ENCODE results near the gene BAG2.
A peak's percentile ranks its signal among the peaks of the same experiment; 100 is the strongest.

The BAG2 gene

GRCh38 chr6:57172136-57173055 is at the start of gene BAG2:
Gene BAG2 (plus strand): TSS chr6:57172326. CDS start chr6:57172698, 372 bp downstream.
- FAIRE-seq = no peak

- no peak for FAIRE-seq
These were observed 49.0 kb upstream of the BAG2 start for GRCh38 chr6:57123111-57123510.

- no peak for FAIRE-seq
These were observed 44.4 kb upstream of the BAG2 start for GRCh38 chr6:57127763-57128162.

DNA sequence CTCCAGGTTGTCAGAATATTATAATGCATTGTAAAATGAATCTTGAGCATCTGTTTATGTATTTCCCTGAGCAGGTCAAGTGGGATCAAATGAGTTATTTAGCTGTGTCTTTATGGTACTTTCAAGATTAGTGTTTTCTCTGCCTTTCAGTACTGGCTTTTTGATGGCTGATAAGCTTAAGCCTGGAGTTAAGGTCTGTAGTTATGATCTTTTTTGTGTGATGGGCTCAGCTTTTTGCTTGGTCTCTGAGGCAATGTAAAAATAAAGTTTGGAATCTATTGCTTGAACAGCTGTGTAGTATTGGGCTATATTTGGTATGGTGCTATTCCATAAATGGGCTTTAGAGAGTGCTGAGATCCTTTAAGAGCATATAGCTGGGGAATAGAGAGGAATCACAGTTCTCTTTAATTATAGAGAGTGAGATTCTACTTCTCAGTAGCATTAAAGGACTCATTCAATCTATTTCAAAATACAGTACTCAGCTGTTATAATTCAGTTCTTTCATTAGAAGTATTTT is 41.4 kb upstream of the BAG2 start:
- FAIRE-seq = no peak

DNA sequence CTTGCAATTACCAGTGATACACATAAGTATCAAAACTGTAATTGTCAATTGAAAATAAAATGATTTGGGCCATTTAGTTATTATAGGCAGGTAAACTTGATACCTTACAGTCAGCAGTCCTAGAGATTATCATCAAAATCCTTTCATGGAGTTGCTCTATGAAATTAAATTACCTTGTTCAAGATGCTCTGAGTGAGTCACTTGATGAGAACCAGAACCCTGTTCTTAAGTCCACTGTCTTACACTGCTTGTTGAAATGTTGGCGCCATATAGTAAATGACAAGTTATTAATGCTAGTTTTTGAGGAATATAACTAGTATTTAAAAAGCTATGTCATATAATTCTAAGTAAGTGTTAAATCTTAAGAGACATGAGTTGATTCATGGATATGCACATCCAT is 37.2 kb upstream of the BAG2 start:
- FAIRE-seq = no peak

DNA sequence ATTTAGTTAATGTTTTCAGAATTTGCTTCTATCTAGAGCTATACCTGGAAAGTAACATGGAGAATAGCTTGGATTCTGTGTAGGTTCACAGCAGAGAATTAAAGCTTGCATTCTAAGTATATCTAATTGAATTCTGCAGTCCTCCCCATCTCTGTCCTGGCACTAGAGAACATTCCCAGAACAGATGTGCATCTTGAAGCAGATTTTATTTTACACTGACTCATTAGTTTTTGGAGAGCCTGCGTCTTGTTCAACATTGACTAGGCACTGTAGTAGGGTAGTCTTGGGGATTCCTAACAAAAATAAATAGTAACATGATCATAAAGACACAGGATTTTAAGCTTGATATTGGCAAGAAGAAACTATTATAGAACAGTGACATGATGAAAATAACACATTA is 36.2 kb upstream of the BAG2 start:
- FAIRE-seq = no peak

GRCh38 chr6:57137350-57137749 is 34.8 kb upstream of the BAG2 start:
- FAIRE-seq = no peak

- no peak for FAIRE-seq
These were observed 34.1 kb upstream of the BAG2 start for GRCh38 chr6:57138026-57138425.

GRCh38 chr6:57141451-57142177 is 30.5 kb upstream of the BAG2 start:
- no peak for FAIRE-seq

GRCh38 chr6:57142178-57142525 is 30.0 kb upstream of the BAG2 start:
- no peak for FAIRE-seq

DNA sequence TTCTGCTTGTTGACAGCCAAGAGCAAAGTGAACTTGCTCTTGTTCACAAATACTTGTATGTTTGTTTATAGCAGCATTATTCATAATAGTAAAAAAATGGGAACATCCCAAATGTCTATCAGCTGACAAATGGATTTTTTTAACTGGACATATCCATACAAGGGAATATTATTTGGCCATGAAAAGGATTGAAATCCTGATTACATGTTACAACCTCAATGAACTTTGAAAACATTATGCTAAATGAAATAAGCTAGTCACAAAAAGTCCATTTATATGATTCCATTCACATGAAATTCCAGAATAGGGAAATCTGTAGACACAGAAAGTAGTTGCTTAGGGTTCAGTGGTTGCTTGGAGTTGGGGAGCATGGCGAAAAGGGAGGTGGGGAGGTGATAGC is 28.4 kb upstream of the BAG2 start:
- FAIRE-seq = no peak

- FAIRE-seq = no peak
These were observed 24.7 kb upstream of the BAG2 start for GRCh38 chr6:57147401-57147800.

DNA sequence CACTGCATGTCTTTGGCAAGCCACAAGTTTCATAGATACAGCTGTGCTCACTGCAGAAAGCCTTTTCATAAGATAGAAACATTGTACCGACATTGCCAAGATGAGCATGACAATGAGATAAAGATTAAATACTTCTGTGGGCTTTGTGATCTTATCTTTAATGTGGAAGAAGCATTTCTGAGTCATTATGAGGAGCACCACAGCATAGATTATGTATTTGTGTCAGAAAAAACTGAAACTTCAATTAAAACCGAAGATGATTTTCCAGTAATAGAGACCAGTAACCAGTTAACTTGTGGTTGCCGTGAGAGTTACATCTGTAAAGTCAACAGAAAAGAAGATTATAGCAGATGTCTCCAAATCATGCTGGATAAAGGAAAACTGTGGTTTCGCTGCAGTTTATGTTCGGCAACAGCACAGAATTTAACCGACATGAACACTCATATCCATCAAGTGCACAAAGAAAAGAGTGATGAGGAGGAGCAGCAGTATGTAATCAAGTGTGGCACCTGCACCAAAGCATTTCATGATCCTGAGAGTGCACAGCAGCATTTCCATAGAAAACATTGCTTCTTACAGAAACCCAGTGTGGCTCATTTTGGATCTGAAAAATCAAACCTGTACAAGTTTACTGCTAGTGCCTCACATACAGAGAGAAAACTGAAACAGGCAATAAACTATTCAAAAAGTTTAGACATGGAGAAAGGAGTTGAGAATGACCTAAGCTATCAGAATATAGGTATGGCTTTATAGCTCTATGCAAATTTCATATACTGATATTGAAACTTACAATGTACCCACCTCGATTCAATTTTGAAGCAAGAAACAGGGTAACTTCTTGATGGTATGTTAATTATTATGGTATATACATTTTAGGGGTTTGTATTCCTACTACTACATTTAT is 23.9 kb upstream of the BAG2 start:
- FAIRE-seq = no peak

DNA sequence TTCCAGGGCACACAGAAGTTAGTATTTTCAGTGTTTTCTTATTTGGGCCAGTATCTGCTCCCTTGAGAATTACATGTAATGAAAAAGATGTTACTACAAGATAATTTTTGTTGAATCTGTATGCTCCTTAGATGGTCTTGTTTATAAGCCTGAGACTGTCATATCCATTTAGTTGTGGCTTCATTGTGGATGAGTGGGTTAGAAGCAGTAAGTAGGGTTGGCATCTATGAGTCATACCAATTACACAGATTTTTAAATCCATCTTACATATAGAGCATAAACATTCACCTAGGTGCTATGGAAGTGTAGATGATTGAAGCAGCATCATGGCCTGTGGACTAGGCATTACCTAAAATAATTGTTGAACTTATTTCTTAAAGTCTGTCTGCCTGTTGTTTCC is 13.5 kb upstream of the BAG2 start:
- FAIRE-seq = no peak

DNA sequence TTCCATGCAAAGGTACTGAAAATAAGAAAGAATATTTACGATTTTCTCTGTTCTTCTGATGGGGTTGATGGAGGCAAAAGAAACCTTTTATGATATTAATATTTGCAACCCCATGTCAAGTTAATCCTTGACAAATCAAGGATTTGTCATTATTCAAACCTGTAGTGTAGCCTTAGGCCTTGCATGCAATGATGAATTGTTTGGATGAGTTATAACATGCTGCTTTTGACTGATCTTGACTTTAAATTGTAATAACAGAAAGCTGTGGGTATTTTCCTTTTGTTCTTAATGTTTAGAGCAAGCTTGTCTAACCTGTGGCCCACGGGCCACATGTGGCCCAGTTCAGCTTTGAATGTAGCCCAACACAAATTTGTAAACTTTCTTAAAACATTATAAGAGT is 13.0 kb upstream of the BAG2 start:
- peak; percentile 61 for FAIRE-seq

GRCh38 chr6:57162028-57162427 is 10.1 kb upstream of the BAG2 start:
- FAIRE-seq = no peak

- no peak for FAIRE-seq
These were observed 9.6 kb upstream of the BAG2 start for GRCh38 chr6:57162516-57162915.

- FAIRE-seq = no peak
These were observed 8.2 kb upstream of the BAG2 start for GRCh38 chr6:57163956-57164355.

GRCh38 chr6:57165080-57165479 is 7.0 kb upstream of the BAG2 start:
- no peak for FAIRE-seq

DNA sequence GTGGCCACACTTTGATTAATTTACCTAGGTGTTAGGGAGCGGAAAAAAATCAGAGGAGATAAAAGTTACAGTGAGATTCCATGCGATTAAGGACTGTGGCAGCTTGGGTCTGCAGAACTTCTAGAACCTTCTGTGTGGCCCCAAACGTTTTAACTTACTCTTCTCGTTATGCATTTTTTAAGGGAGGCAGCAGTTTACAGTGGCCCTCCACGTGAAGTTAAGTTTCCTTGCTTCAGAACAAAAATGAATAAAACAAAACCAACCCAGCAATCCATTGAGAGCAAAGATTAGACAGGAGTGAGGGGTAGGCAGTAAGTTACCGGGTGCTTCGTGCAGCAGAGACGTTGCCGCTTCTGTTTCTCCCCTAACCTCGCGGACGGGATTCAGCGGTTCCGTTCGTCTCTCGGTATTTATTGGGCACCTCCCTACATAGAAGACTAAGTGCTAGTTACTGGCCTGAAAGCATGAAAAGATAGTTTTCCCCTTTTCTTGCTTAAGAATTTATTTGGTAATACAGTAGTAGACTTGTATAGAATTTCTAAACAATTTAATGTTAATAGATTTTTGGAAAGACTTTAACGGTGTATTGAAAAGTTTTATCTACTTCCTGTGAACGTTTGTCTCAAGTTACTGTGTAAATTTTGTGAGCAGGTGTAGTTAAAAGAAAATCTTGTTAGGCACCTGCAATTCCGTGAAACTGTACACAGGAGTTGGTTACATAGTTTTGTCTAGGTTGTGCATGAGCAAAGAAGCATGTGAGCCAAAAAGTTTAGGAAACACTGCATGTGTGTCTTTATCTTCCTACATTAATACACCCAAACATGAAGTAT is 1.1 kb downstream of the BAG2 start:
- no peak for FAIRE-seq

DNA sequence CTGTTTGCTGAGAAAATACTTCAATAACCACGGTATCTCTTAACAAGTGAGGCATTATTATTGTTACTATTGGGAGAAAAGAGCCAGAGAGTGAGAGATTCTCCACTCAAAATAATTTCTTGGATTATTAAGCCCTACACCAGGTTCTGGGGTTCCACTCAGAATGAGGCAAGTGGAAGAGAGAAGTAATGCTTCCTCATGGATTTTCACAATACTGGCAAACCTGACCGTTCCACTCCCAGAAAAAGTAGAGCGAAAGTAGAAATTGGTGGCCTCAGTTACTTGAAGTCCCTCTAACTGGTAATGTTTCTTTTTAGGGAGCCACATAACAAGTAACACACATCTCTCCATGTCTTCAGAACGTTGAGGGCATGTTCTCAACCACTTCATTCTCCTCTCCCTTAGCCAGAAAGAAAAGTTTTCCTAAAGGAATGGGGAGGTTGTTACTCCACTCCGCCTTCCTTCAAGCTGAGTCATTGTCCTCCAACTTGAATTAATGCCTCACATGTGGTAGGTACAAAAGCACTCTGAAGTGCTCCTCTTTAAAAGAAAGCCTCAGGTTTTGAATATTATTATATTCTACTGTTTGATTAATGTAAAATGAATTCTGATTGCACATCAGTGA is 1.9 kb downstream of the BAG2 start:
- no peak for FAIRE-seq

DNA sequence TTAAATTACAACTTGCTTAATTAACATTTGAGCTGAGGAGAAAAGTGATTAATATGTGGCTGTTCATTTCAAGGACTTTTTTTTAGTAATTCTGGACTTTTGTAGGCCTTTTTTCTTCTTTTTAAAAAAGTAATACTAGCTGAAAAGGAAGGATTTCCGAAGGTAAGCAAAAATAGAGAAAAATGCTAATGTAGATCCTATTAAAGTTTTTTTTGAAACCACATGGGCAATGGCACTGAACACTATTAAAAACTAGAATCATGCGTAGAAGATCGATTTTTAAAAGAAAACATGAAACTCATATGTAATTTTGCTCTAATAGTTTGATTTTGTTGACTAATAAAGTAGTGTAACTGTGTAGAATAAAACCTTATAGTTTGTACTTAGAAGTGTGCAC is 2.4 kb downstream of the BAG2 start:
- no peak for FAIRE-seq

Data from islet of Langerhans (tissue), 1 donor.